Left colon (tissue), 2 donors: ENCODE results near the gene TAS1R1. TPM values are rescaled to one million over a fixed set of nuclear protein-coding genes. Genes with fewer than 3 reads are reported as not detected.

Experiments used
- ATAC-seq: fragments of 200-7000 bp; cut with Tn5 transposase; one replicate; pipeline ENCODE4 v1.9.1; 2020; ENCODE audit warnings: mild to moderate bottlenecking, moderate library complexity
- DNase-seq, 2 donors: peaks; one replicate each; pipeline ENCODE4 v3.0.0-alpha.2; 2020
- intact Hi-C, 2 donors: fragments of 100-400 bp; cut with DNase I in 1 of 2; cut with micrococcal nuclease in 1 of 2; formaldehyde crosslinking; loops; one replicate each; pipeline versions ENCODE4 v1.11.2 to v1.14.0; 2022; cut with DNase I, micrococcal nuclease
- total RNA-seq, 2 donors: library from RNA; stranded (reverse); fragmentation: NEBNext Ultra II Directional; extraction: Animal tissue kit (Norgen Biotek cat#: 25700); gene quantifications; one replicate each; pipeline ENCODE4 v1.2.1, GENCODE V29; 2021
- donor health status: DM: no; HTN: no; CAD: no.
- donor health status: DM: yes; HTN: yes; CAD: no.

TAS1R1 gene
- total RNA-seq, 2 donors from 2014 or later, result 0.14 TPM; not detected in 1

DNA sequence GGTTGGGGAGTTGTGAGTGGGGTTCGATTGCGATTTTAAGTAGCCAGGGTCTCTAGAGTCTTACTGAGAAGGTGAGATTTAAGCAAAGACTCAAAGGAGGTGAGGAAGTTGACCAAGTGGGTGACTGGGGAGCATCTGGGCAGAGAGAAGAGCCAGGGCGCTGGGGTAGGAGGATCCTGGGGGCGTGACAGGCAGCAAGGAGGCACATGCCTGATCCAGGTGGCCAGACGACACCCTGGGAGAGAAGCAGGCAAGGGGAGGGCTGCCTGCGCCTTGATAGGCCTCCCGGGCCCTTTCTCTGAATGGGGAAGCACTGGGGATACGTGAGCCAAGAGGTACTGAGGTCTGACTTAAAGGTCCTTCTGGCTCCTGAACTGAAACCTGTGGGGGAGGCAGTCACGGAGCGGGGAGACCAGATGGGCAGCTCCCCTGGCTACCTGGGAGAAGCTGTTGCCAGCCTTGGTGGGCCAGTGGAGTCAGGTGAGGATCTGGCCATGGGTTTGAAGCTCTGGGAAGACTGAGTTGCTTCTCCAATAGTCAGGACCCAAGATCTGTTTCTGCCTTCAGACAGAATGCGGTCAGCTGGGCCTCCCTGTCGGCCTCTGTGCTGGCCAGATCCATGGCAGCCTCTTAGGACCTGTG is 30.1 kb downstream of the TAS1R1 start:
- ATAC-seq, result no peak
- intact Hi-C loops, result no loop called here
- DNase-seq, result no peak

DNA sequence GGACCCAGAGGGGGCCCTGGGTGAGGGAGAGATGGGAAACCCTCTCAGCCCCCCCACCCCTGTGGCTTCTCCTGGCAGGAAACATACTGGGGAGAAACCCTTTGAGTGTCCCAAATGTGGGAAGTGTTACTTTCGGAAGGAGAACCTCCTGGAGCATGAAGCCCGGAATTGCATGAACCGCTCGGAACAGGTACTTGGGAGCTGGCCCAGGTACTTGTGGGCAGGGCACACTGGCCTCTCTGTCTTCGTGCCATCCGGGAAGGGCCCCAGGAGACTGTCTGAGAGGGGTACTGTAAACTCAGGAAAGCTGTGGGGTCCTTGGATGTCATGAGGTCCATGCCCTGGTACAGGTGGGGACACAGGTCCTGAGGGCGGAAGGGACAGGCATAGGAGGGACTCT is 30.7 kb downstream of the TAS1R1 start:
- no peak for DNase-seq
- ATAC-seq, result no peak
- intact Hi-C loops, result no loop called here

DNA sequence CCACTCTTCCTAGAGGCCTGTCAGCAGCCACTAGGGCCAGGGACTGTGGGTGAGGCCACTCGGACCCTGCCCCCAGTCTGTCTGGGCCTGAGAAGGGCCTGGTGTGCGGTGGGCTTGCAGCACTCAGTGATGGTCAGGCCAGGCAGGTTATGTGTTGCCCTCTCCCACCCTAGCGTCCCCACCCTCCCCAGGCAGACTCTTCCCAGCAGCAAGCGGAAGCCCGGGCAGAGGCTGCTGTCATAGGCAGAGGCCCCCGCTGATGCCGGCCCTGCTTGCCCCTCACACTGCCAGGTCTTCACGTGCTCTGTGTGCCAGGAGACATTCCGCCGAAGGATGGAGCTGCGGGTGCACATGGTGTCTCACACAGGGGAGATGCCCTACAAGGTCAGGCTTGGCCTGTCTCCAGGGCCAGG is 31.3 kb downstream of the TAS1R1 start:
- intact Hi-C loops, result no loop called here
- DNase-seq, result no peak
- no peak for ATAC-seq

DNA sequence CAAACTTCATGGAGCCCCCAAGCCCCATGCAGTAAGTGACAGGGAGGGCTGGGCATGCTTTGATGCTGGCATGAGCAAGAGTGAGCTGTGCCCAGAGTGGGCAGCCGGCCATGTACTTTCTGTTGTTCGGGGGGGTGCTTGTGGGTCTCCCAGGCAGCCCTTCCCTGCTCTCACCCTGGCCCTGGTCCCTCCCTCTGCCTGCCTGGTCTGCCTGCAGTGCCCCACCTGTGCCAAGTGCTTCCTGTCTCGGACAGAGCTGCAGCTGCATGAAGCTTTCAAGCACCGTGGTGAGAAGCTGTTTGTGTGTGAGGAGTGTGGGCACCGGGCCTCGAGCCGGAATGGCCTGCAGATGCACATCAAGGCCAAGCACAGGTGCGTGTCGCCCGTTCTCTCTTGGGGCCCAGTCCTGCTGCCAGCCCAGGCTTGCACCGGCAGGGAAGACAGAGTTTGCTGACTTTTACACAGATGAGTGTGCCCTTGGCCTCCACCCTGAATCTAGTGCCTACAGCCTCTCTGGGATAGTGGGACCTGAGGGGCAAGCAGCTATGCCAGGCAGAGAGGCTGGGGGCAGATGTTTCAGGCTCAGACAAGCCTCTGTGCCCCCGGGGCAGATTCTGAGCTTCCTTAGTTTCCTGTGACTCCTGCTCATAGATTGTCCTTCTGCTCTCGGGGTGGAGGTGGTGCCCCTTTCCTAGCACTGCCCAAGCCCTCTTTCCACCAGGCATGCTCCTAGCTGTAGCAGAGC is 32.3 kb downstream of the TAS1R1 start:
- intact Hi-C loops, result no loop called here
- DNase-seq (no peak), ATAC-seq (no peak)

- intact Hi-C loops, result no loop called here
- ATAC-seq (peak; percentile 48), DNase-seq (no peak)
These were observed 33.2 kb downstream of the TAS1R1 start for GRCh38 chr1:6588128-6588892.

GRCh38 chr1:6588893-6589520 is 33.9 kb downstream of the TAS1R1 start:
- intact Hi-C loops, result no loop called here
- ATAC-seq (peak; percentile 15), DNase-seq (no peak)

DNA sequence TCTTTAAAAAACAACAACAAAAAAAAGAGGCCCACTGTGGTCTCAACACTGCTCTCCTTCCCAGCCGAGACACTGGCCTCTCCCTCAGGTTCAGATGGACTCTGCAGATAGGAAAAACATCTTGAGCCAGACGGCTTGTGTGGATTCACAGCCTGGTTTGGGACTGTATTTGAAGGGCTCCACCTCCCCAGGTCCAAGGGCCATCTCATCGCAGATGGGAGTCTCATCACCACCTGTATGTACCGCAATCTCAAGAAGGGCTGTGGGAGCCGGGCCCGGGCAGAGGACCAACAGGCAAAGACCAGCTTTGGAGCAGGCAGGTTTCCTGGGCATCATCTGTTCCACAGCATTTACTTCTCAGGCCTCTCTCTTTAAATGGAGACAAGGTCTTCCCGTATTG is 34.9 kb downstream of the TAS1R1 start:
- ATAC-seq (no peak), DNase-seq (no peak)
- intact Hi-C loops, result no loop called here

- ATAC-seq (no peak), DNase-seq (no peak)
- intact Hi-C loops, result no loop called here
These were observed 36.1 kb downstream of the TAS1R1 start for GRCh38 chr1:6591222-6591621.

DNA sequence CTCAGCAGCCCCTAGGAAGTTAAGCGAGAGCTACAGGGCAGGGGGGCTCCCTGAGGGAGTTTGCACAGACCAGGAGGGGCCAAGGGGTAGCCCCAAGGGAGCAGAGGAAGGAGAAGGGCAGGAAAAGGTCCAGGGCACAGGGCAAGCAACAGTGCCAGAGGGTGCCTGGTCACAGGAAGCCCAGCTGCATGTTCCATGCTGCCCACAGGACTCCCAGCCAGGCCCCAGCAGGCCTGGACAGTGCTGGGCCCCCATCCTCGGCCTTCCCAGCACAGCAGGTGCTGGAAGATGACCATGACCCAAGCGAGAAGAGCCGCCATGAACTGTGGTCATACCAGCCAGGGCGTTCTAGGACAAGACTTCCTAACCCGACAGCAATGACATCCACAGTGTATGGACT is 36.5 kb downstream of the TAS1R1 start:
- intact Hi-C loops, result no loop called here
- DNase-seq, result no peak
- no peak for ATAC-seq

DNA sequence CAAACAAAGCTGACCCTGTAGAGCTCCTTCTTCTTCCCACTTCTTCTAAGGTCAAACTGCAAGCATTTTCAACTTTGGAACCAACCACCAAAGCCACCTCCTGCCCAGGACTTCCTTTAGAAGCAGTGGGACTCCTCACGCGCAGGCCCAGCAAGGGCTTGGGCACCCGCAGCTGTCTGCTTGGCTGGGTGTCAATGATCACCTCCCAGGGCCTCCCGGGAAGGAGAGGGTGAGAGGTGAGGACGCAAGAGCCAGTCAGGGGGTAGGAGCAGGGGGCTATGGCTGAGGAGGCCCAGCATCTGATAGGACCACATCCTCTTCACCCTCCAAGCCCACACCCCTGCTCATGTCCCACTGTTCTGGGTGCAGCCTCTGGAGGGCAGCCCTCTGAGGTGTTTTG is 37.3 kb downstream of the TAS1R1 start:
- no peak for ATAC-seq
- DNase-seq, result no peak
- intact Hi-C loops, result no loop called here

DNA sequence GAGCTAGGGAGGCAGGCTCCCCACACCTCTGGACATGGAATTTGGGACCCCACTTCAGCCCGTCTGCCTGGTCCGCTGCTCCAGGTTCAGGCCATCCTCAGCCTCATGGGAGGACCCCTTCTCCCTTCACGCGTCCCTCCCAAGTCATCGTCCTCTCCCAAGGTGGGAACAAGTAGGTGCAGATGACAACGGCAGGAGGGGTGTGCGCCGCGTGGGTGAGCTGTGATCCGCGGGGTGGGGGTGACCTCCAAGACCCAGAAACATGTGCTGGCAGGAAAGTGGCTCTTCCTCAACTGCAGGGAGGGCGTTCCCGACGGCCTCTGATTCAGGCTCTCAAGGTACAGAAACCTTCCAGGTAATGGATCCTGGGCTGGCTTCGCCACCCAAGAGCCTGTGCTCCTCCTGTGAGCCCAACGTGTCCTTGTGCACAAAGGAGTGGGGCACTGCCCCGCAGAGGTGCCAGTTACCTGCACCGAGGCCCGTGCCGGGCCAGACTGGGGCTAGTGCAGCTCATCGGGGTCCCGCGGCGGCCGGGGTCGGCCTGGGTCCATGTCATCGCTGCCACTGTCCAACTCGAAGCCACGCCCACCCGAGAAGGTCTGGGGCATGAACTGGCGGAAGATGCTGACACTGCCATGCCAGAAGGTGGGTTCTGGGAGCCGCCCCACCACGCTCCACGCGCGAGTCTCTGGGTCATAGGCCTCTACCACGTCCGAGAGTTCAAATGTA is 37.9 kb downstream of the TAS1R1 start:
- ATAC-seq, result no peak
- DNase-seq, result no peak
- intact Hi-C loops, result no loop called here

GRCh38 chr1:6593810-6594209 is 38.7 kb downstream of the TAS1R1 start:
- intact Hi-C loops, result no loop called here
- ATAC-seq (no peak), DNase-seq (no peak)

DNA sequence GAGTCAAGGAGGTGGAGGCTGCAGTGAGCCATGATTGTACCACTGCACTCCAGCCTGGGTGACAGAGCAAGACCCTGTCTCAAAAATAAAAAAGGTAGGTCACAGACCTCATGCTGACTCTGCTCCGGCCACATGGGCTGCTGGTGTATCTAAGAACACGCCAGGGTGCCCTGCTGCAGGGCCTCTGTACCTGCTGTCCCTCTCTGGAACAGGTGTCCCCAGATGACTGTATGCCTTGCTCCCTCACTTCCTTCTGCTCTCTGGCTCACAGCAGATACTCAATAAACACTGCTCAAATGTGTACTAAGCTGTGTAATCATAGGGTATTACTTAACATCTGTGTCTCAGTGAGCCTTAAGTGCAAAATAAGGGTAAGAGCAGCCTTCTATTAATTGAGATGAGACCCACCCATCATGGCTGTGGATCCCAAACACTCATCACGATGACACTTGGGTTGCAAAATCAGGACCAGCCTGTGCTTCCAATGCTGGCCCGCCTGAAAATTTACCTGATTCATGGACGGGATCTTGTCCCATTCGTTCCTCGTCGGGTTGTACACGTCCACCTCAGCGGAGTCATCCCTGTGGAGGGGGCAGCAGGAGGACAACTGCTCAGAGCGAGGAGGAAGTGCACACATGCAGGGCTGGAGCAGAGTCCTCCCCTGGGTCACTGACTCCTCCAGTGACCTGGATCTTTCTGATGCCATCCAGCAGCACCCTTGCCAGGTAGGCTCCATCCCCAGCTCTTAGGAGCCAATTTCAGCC is 40.1 kb downstream of the TAS1R1 start:
- ATAC-seq (peak; percentile 54), DNase-seq (no peak)
- intact Hi-C loops, result no loop called here

GRCh38 chr1:6596351-6596750 is 41.2 kb downstream of the TAS1R1 start:
- DNase-seq (no peak), ATAC-seq (no peak)
- intact Hi-C loops, result no loop called here

DNA sequence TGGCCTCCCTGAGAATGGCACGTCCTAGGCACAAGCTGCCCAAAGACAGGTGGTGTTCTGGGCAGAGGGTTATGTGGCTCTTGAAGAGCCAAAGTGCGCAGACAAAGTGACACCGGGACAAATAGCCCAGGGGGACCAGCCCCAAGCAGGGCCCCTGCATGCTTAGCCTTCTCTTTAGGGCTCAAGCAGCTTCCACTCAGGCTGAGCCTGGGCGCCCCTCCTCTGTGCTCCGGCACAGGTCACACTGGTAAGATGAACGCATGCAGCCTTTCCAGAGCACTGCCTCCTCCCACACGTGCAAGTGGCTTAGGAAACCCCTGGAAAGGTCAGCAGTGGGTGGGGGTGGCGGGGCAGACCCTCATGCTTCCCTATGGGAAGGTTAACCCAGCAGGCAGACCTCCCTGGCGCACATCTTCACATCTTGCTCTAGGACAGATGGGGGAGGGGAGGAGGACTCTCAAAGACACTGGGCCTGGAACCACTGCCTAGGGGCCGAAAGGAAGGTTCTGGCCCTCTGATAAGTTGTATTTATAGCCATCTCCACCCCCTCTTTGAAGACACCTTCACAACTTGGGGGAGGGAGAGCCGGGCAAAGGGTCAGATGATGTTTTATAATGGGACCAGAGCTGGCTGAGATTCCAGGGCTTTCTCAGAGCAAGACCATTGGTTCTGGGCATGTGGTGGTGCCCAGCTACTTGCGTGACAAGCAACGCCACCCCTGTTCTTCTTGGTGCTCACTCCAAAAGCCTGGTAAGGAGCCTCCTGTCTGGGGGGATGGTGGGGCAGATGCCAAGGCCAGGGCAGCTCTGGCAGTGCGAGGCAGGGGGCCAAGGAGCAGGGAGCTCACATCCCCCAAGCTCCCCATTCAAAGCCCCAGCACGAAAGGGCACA is 42.0 kb downstream of the TAS1R1 start:
- intact Hi-C loops, result no loop called here
- DNase-seq (no peak), ATAC-seq (no peak)

DNA sequence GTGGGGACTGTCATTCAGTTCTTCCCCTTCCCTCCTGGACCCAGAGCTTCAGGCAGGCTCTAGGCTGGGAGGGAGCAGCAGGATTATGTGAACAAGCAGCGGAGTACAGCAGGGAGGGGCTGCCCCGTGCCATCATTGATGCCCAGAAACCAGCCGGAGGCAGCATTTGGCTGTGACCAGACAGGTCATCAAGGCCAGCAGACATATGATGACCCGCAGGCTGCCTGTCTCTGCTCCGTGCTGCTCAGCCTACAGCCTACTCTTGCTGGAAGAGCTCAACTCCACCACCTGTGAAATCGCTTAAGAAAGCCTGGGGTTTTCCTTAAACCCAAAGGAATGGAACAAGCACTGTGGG is 42.6 kb downstream of the TAS1R1 start:
- intact Hi-C loops, result no loop called here
- DNase-seq, result no peak
- ATAC-seq, result no peak

- ATAC-seq, result no peak
- DNase-seq, result peak in 1 of 2 donors; percentile 45
- intact Hi-C loops, result no loop called here
These were observed 44.3 kb downstream of the TAS1R1 start for GRCh38 chr1:6599141-6599975.
